ENCODE results near the gene STIP1.

Gene STIP1

DNA sequence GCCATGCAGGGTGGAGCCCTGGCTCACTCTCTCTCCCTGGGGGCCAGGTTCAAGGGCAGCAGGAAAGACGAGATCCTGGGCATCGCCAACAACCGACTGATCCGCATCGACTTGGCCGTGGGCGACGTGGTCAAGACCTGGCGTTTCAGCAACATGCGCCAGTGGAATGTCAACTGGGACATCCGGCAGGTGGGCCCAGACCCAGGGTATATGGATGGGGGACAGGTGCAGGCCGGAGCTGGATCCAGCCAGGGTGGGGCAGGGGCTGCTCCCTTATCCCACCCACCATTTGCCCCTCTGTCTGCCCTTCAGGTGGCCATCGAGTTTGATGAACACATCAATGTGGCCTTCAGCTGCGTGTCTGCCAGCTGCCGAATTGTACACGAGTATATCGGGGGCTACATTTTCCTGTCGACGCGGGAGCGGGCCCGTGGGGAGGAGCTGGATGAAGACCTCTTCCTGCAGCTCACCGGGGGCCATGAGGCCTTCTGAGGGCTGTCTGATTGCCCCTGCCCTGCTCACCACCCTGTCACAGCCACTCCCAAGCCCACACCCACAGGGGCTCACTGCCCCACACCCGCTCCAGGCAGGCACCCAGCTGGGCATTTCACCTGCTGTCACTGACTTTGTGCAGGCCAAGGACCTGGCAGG, 37.2 kb downstream of the STIP1 start:
- H3K4me1 ChIP-seq (ENCODE audit: low read depth, poor library complexity, severe bottlenecking): peaks cover 17% of the 10 kb centered on the region
- no peaks in the 10 kb centered on the region for H3K27me3 ChIP-seq (ENCODE audit: insufficient read depth, low read depth)
- H3K4me3 ChIP-seq (IDR thresholded peaks at IDR 0.05; ENCODE audit: insufficient read depth, low read depth, low read length): no peak overlapping the region
- H3K9ac ChIP-seq: no peak overlapping the region
- H3K79me2 ChIP-seq (ENCODE audit: insufficient read depth, low read depth): no peaks in the 10 kb centered on the region
- no peaks in the 10 kb centered on the region for H3K36me3 ChIP-seq (ENCODE audit: insufficient read depth)
- H4K20me1 ChIP-seq (ENCODE audit: insufficient read depth): no peaks in the 10 kb centered on the region
- H3K27ac ChIP-seq: no peak overlapping the region; the same call in 1 of the 2 replicates
- H3K4me2 ChIP-seq: no peak overlapping the region
- no peak overlapping the region for H2AFZ ChIP-seq (ENCODE audit: low read depth)
- TF ChIP-seq CTCF (conservative IDR thresholded peaks at IDR 0.05; ENCODE audit: low read depth, low read length): no peak

DNA sequence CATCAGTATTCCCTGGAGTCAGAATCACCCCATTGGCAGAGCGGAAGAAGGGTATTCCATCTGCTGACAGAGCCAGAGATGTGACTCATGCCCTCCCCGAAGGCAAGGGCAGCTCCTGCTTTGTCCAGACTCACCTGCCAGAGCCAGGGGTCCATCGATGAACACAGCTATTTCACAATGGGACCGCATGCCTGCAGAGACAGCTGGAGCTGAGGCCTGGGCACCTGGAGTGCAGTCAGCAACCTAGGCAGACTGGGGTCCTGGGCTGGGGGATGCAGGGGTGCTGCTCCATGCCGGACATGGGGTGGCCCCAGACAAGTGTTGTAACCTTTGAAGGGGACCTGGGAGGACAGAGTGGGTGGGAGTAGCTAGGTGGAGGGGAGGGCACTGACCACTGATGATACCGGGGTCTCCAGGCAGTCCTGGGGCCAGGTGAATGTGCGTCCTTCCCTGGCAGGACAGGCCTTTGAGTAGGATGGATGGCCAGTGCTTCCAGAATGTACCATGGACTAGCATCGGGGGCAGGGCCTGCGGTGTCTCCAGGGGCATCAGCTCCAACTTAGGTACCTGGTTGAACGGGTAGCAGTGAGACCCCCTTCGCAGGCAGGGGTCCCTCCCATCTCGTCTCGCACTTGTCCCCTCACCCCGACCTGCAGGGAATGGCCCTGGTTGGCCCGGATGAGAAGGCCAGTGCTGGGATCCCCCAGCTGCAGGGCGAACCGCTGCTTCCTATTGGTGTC, 38.4 kb downstream of the STIP1 start:
- H3K4me2 ChIP-seq: no peak overlapping the region; the same call in 1 of the 2 replicates
- no peak overlapping the region for H3K9ac ChIP-seq
- no peaks in the 10 kb centered on the region for H3K36me3 ChIP-seq (ENCODE audit: insufficient read depth)

GRCh38 chr11:64224891-64225607, 39.1 kb downstream of the STIP1 start:
- no peak overlapping the region; the same call in 1 of the 2 replicates for H3K27ac ChIP-seq
- H3K27me3 ChIP-seq (ENCODE audit: insufficient read depth, low read depth): no peaks in the 10 kb centered on the region
- H3K79me2 ChIP-seq (ENCODE audit: insufficient read depth, low read depth): no peaks in the 10 kb centered on the region
- peak overlapping the region; percentile 53; the same call in 1 of the 2 replicates for H3K9ac ChIP-seq
- H3K4me2 ChIP-seq: peak overlapping the region; percentile 84
- no peaks in the 10 kb centered on the region for H4K20me1 ChIP-seq (ENCODE audit: insufficient read depth)
- H3K4me3 ChIP-seq (IDR thresholded peaks at IDR 0.05; ENCODE audit: insufficient read depth, low read depth, low read length): no peak overlapping the region
- H2AFZ ChIP-seq (ENCODE audit: low read depth): peak overlapping the region; percentile 67; the same call in 1 of the 2 replicates
- no peaks in the 10 kb centered on the region for H3K36me3 ChIP-seq (ENCODE audit: insufficient read depth)
- H3K4me1 ChIP-seq (ENCODE audit: low read depth, poor library complexity, severe bottlenecking): peaks cover 25% of the 10 kb centered on the region
- no peak for TF ChIP-seq CTCF (conservative IDR thresholded peaks at IDR 0.05; ENCODE audit: low read depth, low read length)

More for the DNA sequence above, 38.4 kb downstream of the STIP1 start:
- no peak overlapping the region for H2AFZ ChIP-seq (ENCODE audit: low read depth)
- no peak for TF ChIP-seq CTCF (conservative IDR thresholded peaks at IDR 0.05; ENCODE audit: low read depth, low read length)
- no peaks in the 10 kb centered on the region for H3K27me3 ChIP-seq (ENCODE audit: insufficient read depth, low read depth)
- H3K79me2 ChIP-seq (ENCODE audit: insufficient read depth, low read depth): no peaks in the 10 kb centered on the region
- H3K4me1 ChIP-seq (ENCODE audit: low read depth, poor library complexity, severe bottlenecking): peaks cover 18% of the 10 kb centered on the region
- H3K4me3 ChIP-seq (IDR thresholded peaks at IDR 0.05; ENCODE audit: insufficient read depth, low read depth, low read length): no peak overlapping the region
- no peak overlapping the region for H3K27ac ChIP-seq
- H4K20me1 ChIP-seq (ENCODE audit: insufficient read depth): no peaks in the 10 kb centered on the region

DNA sequence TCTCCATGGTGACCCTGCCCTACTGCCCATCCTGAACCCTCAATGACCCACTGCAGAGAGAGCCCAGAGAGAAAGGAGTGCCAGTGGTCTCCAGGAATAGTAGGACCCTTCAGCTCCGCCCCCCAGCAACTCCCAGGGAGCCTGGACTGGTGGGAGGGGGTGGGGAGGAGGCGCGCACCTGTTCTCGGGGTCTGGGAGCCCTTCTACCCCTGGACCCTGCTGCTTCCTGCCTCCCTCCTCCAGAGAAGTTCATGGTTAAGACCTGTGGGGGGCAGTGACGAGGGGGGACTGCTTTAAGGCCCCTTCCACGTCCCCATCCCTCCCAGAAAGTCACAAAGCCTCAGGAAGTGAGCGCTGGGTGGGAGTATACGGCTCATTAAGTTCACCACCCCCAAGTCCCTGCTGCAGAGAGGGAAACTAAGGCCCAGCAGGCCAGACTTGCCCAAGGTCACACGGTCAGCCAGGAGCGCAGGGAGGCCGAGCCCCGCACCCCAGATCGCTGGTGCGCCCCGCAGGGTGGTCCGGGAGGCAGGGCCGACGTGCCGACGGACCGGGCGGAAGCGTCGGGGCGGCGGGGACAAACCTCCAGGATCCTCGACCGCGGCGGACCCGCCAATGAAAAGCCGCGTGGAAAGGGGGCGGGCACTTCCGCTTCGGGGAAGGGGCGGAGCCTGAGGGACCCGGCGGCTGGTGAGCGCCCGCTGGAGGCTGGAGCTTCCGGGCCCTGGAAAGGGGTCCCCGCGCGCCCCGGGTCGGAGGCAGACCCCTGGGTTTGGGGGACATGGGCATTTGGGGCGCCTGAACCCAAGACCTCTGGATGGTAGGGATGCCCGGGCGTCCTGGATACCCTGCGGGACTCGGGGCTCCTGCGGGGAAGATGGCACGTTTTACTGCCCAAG, 39.9 kb downstream of the STIP1 start, which contains the start of the genes NUDT22 and TRPT1:
NUDT22 (plus strand) TSS at position 667 of the 899 bp plus-strand sequence. CDS start 379 bp downstream, outside the sequence.
TRPT1 (minus strand) TSS at position 579 of the 899 bp plus-strand sequence; CDS start at position 253, 326 bp downstream.
- Histone ChIP-seq H4K20me1 (ENCODE audit: insufficient read depth) (no peaks in the 10 kb centered on the region), H3K4me1 (ENCODE audit: low read depth, poor library complexity, severe bottlenecking) (peaks cover 25% of the 10 kb centered on the region), H3K9ac (peak within 1 kb of the TSS; percentile 53; the same call in 1 of the 2 replicates), H2AFZ (ENCODE audit: low read depth) (peak within 1 kb of the TSS; percentile 67), H3K79me2 (ENCODE audit: insufficient read depth, low read depth) (no peaks in the 10 kb centered on the region), H3K4me2 (peak within 1 kb of the TSS; percentile 96), H3K27me3 (ENCODE audit: insufficient read depth, low read depth) (no peaks in the 10 kb centered on the region), H3K36me3 (ENCODE audit: insufficient read depth) (no peaks in the 10 kb centered on the region), H3K27ac (peak within 1 kb of the TSS; percentile 32; the same call in 1 of the 2 replicates), H3K4me3 (IDR thresholded peaks at IDR 0.05; ENCODE audit: insufficient read depth, low read depth, low read length) (no peak within 1 kb of the TSS)
- no peak for TF ChIP-seq CTCF (conservative IDR thresholded peaks at IDR 0.05; ENCODE audit: low read depth, low read length)
